ENCODE measurements around the gene MEGF9. TPM values are rescaled to one million over a fixed set of nuclear protein-coding genes. Genes with fewer than 3 reads are reported as not detected.

Gene MEGF9
- total and polyA plus RNA-seq, 2 of the 13 experiments (the other 11 are each of a cell fraction or from before 2014, with no cell fraction given), result 3.1 to 3.3 TPM

DNA sequence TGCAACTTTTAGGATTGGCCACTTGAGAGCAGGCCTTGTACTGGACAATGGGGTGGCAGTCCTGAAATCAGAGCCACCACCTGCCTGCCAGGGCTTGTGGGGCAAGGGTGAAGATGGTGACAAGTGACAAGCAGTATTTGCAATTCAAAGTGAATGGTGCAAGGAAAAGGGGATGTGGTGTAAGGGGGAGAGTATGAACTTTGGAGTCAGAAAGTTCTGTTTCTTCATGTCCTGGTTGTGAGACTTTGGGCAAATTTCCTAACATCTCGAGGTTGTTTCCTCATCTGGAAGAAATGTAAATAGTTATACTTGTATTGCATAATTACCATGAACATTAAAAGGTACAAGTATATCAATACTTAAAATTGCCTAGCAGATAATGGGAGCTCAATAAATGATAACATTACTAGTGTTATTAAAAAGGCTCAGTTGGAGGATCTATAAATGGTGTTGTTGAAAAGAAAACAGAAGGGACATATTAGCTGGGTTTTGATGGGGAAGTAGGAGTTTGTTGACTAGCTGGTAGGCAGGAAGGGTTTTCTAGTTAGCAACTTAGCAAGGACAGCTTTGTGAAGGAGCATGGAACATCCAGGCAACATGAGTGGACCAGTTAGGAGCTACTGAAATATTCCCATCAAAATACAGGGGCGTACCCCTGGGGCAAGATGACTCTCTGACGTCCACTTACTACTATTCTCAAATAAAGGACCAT lies 21.3 kb upstream of the MEGF9 start (continued):
- TF ChIP-seq, protein P1, sequence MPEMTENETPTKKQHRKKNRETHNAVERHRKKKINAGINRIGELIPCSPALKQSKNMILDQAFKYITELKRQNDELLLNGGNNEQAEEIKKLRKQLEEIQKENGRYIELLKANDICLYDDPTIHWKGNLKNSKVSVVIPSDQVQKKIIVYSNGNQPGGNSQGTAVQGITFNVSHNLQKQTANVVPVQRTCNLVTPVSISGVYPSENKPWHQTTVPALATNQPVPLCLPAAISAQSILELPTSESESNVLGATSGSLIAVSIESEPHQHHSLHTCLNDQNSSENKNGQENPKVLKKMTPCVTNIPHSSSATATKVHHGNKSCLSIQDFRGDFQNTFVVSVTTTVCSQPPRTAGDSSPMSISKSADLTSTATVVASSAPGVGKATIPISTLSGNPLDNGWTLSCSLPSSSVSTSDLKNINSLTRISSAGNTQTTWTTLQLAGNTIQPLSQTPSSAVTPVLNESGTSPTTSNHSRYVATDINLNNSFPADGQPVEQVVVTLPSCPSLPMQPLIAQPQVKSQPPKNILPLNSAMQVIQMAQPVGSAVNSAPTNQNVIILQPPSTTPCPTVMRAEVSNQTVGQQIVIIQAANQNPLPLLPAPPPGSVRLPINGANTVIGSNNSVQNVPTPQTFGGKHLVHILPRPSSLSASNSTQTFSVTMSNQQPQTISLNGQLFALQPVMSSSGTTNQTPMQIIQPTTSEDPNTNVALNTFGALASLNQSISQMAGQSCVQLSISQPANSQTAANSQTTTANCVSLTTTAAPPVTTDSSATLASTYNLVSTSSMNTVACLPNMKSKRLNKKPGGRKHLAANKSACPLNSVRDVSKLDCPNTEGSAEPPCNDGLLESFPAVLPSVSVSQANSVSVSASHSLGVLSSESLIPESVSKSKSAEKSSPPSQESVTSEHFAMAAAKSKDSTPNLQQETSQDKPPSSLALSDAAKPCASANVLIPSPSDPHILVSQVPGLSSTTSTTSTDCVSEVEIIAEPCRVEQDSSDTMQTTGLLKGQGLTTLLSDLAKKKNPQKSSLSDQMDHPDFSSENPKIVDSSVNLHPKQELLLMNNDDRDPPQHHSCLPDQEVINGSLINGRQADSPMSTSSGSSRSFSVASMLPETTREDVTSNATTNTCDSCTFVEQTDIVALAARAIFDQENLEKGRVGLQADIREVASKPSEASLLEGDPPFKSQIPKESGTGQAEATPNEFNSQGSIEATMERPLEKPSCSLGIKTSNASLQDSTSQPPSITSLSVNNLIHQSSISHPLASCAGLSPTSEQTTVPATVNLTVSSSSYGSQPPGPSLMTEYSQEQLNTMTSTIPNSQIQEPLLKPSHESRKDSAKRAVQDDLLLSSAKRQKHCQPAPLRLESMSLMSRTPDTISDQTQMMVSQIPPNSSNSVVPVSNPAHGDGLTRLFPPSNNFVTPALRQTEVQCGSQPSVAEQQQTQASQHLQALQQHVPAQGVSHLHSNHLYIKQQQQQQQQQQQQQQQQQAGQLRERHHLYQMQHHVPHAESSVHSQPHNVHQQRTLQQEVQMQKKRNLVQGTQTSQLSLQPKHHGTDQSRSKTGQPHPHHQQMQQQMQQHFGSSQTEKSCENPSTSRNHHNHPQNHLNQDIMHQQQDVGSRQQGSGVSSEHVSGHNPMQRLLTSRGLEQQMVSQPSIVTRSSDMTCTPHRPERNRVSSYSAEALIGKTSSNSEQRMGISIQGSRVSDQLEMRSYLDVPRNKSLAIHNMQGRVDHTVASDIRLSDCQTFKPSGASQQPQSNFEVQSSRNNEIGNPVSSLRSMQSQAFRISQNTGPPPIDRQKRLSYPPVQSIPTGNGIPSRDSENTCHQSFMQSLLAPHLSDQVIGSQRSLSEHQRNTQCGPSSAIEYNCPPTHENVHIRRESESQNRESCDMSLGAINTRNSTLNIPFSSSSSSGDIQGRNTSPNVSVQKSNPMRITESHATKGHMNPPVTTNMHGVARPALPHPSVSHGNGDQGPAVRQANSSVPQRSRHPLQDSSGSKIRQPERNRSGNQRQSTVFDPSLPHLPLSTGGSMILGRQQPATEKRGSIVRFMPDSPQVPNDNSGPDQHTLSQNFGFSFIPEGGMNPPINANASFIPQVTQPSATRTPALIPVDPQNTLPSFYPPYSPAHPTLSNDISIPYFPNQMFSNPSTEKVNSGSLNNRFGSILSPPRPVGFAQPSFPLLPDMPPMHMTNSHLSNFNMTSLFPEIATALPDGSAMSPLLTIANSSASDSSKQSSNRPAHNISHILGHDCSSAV (CRISPR knock-in tag; IDR thresholded peaks at IDR 0.05; ENCODE audit: borderline replicate concordance), result no peak
- TF ChIP-seq ZSCAN31 (CRISPR knock-in tag; IDR thresholded peaks at IDR 0.05; ENCODE audit: low read depth) (no peak), ZNF10 (CRISPR knock-in tag; IDR thresholded peaks at IDR 0.05; ENCODE audit: borderline replicate concordance, low read depth) (no peak), ZNF382 (CRISPR knock-in tag; IDR thresholded peaks at IDR 0.05; ENCODE audit: borderline replicate concordance) (no peak), ZNF747 (CRISPR knock-in tag; IDR thresholded peaks at IDR 0.05; ENCODE audit: borderline replicate concordance) (no peak), PBX3 (CRISPR knock-in tag; IDR thresholded peaks at IDR 0.05; ENCODE audit: borderline replicate concordance) (no peak), AKNA (CRISPR knock-in tag; IDR thresholded peaks at IDR 0.05; ENCODE audit: borderline replicate concordance) (no peak), ZNF615 (CRISPR knock-in tag; IDR thresholded peaks at IDR 0.05; ENCODE audit: borderline replicate concordance) (no peak)
- TF ChIP-seq, protein P2, sequence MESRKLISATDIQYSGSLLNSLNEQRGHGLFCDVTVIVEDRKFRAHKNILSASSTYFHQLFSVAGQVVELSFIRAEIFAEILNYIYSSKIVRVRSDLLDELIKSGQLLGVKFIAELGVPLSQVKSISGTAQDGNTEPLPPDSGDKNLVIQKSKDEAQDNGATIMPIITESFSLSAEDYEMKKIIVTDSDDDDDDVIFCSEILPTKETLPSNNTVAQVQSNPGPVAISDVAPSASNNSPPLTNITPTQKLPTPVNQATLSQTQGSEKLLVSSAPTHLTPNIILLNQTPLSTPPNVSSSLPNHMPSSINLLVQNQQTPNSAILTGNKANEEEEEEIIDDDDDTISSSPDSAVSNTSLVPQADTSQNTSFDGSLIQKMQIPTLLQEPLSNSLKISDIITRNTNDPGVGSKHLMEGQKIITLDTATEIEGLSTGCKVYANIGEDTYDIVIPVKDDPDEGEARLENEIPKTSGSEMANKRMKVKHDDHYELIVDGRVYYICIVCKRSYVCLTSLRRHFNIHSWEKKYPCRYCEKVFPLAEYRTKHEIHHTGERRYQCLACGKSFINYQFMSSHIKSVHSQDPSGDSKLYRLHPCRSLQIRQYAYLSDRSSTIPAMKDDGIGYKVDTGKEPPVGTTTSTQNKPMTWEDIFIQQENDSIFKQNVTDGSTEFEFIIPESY (CRISPR knock-in tag; IDR thresholded peaks at IDR 0.05), result peak; percentile 61; the same call in 1 of the 2 replicates
